OCI-LY7 (cell line): ENCODE measurements around the gene LRP5. TPM values are rescaled to one million over a fixed set of nuclear protein-coding genes. Genes with fewer than 3 reads are reported as not detected.
"Not testable (repeated sequence)": the region's sequence is repeated elsewhere in the genome, so short reads cannot be mapped to it uniquely, and the experiment has no call there.

Experiments used
- BruUV-seq: library from RNA; stranded (reverse); fragments of 400-500 nt; replicated peaks from 2 replicates; lab custom pipeline; 2021; lab: Mats Ljungman, UMichigan
- CTCF ChIA-PET: fragments of 300-600 bp; sonication (Branson Sonifier 250); formaldehyde crosslinking; loops from one replicate; lab custom pipeline; 2022; ENCODE audit warnings: antibody characterized with exemption; ENCODE audit not compliant: unreplicated experiment; lab: Charles Lee
- POLR2A ChIA-PET: fragments of 300-600 bp; sonication (Branson Sonifier 250); formaldehyde crosslinking; loops from one replicate; lab custom pipeline; 2022; ENCODE audit warnings: antibody characterized with exemption; lab: Charles Lee
- DNase-seq: peaks from one replicate; pipeline ENCODE4 v3.0.0-alpha.2; 2015; ENCODE audit warnings: low spot score
- H2AFZ ChIP-seq: fragments of 200-600 bp; sonication (generic), shearing (Covaris generic); 2 replicates; pipeline ENCODE4 v1.6.1; 2014; ENCODE audit warnings: mild to moderate bottlenecking, antibody characterized with exemption, low read length, moderate library complexity
- H3K27ac ChIP-seq: fragments of 200-600 bp; sonication (generic); 2 replicates; pipeline ENCODE4 v1.5.1; 2014; ENCODE audit warnings: mixed run types, low read depth, mild to moderate bottlenecking, moderate library complexity, low read length, inconsistent platforms; ENCODE audit not compliant: poor library complexity, severe bottlenecking
- H3K36me3 ChIP-seq: fragments of 200-600 bp; sonication (generic); 2 replicates; pipeline ENCODE4 v1.6.1; 2014; ENCODE audit warnings: mild to moderate bottlenecking, antibody characterized with exemption, low read length, moderate library complexity, mixed read lengths; ENCODE audit not compliant: insufficient read depth
- H3K4me1 ChIP-seq: fragments of 200-600 bp; sonication (generic); 2 replicates; pipeline ENCODE4 v1.5.1; 2014; ENCODE audit warnings: mild to moderate bottlenecking, low read length; ENCODE audit not compliant: insufficient read depth, poor library complexity, severe bottlenecking
- H3K4me2 ChIP-seq: fragments of 200-600 bp; sonication (generic); 2 replicates; pipeline ENCODE4 v1.6.1; 2014; ENCODE audit warnings: mild to moderate bottlenecking, low read length
- H3K4me3 ChIP-seq: fragments of 200-600 bp; sonication (generic); 2 replicates; pipeline ENCODE4 v1.5.1; 2014; ENCODE audit warnings: mild to moderate bottlenecking, low read depth, low read length; ENCODE audit not compliant: poor library complexity, severe bottlenecking
- H3K79me2 ChIP-seq: fragments of 200-600 bp; sonication (generic); 2 replicates; pipeline ENCODE4 v1.6.1; 2016; ENCODE audit warnings: low read depth, mild to moderate bottlenecking, low read length, moderate library complexity, mixed read lengths; ENCODE audit not compliant: insufficient read depth
- H3K9me2 ChIP-seq: fragments of 200-600 bp; sonication (generic); 2 replicates; pipeline ENCODE4 v1.6.1; 2016; ENCODE audit warnings: mild to moderate bottlenecking, low read length, mixed read lengths; ENCODE audit not compliant: insufficient read depth
- H3K9me3 ChIP-seq: fragments of 200-600 bp; sonication (generic); 2 replicates; pipeline ENCODE4 v1.6.1; 2014; ENCODE audit warnings: mild to moderate bottlenecking, mixed run types, low read length, mixed read lengths
- H4K20me1 ChIP-seq: fragments of 200-600 bp; sonication (generic); 2 replicates; pipeline ENCODE4 v1.6.1; 2014; ENCODE audit warnings: mild to moderate bottlenecking, antibody characterized with exemption, low read length, moderate library complexity, mixed read lengths; ENCODE audit not compliant: insufficient read depth
- EZH2phosphoT487 ChIP-seq: fragments of 200-600 bp; sonication (generic); IDR thresholded peaks from 2 replicates; pipeline ENCODE4 v1.6.1; 2018; ENCODE audit warnings: low read depth, borderline replicate concordance, mild to moderate bottlenecking, mixed run types, antibody characterized with exemption, low read length, moderate library complexity, mixed read lengths
- intact Hi-C: fragments of 100-400 bp; cut with micrococcal nuclease; formaldehyde crosslinking; loops from one replicate; pipeline ENCODE4 v1.10.0; 2022; ENCODE audit not compliant: unreplicated experiment
- total RNA-seq, 2 experiments: library from RNA; depleted of rRNA in 1 of 2; stranded (reverse); fragments of >200 nt in 1 of 2; shearing (Covaris generic) in 1 of 2; gene quantifications; 2 replicates each; pipeline ENCODE4 v1.2.3, GENCODE V29; 2014 to 2022
- TF ChIP-seq, protein P1 (sequence below): fragments of 200-600 bp; sonication (generic); conservative IDR thresholded peaks from 2 replicates; pipeline ENCODE4 v1.5.1; 2014; ENCODE audit warnings: mild to moderate bottlenecking, antibody characterized with exemption, low read length, moderate library complexity, mixed read lengths

LRP5 gene
- total RNA-seq, 2 experiments from 2014 or later = 0.60 TPM; not detected in 1

DNA sequence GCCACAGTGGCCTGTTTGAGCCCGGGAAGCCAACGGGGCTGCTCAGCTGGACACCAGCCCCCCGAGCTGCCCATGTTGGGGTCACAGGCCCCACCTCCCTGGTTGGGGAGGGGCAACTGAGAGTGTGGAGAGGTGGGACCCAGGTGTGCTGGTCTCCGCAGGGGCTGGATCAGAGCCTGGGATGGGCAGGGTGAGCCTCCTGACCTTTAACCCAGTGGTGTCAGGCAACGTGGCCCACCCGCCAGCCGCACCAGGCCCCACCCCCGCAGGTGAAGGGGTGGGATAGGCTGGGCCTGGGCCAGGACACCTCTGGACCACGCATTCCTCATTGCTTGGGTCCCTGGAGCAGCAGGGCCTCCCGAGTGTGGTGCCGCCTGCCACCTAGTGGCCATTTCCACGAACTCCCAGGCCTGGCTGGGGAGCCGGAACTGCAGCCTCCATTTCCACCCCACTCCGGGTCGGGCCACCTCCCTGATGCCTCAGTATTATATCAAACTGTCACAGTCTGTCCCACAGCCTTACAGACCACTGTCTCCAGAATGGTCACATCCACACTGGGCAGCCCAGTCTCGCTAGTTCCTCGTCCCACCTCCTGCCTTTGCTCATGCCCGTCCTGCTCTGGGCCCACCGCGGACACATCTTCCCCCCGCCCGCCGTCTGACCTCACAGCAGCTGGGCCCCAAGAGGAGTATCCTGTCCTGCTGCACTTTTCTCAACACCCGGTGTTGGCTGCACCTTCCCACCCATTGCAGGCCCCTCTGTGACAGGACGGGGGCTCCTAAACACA lies 134.8 kb downstream of the LRP5 start:
- no peak overlapping the region for H3K27ac ChIP-seq
- H3K79me2 ChIP-seq = no peaks in the 10 kb centered on the region
- H3K9me3 ChIP-seq = no peaks in the 10 kb centered on the region
- ChIA-PET CTCF (no interaction called here), POLR2A (no interaction called here)
- H3K4me2 ChIP-seq = no peak overlapping the region
- peak overlapping the region; percentile 70; the same call in 1 of the 2 replicates for H2AFZ ChIP-seq
- H3K4me3 ChIP-seq = no peak overlapping the region
- BruUV-seq = no TSS peak
- TF ChIP-seq, protein P1, sequence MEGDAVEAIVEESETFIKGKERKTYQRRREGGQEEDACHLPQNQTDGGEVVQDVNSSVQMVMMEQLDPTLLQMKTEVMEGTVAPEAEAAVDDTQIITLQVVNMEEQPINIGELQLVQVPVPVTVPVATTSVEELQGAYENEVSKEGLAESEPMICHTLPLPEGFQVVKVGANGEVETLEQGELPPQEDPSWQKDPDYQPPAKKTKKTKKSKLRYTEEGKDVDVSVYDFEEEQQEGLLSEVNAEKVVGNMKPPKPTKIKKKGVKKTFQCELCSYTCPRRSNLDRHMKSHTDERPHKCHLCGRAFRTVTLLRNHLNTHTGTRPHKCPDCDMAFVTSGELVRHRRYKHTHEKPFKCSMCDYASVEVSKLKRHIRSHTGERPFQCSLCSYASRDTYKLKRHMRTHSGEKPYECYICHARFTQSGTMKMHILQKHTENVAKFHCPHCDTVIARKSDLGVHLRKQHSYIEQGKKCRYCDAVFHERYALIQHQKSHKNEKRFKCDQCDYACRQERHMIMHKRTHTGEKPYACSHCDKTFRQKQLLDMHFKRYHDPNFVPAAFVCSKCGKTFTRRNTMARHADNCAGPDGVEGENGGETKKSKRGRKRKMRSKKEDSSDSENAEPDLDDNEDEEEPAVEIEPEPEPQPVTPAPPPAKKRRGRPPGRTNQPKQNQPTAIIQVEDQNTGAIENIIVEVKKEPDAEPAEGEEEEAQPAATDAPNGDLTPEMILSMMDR = peak; percentile 92
- TF ChIP-seq EZH2phosphoT487 = no peak
- no peaks in the 10 kb centered on the region for H3K9me2 ChIP-seq
- no peaks in the 10 kb centered on the region for H4K20me1 ChIP-seq
- intact Hi-C loops = loop anchor here (1.0 to 5.0 kb wide), 4 partner anchors 35 to 190 kb away; no protein-coding TSS in a partner anchor
- H3K4me1 ChIP-seq = peaks cover 5% of the 10 kb centered on the region
- peak; percentile 78 for DNase-seq
- H3K36me3 ChIP-seq = no peaks in the 10 kb centered on the region

DNA sequence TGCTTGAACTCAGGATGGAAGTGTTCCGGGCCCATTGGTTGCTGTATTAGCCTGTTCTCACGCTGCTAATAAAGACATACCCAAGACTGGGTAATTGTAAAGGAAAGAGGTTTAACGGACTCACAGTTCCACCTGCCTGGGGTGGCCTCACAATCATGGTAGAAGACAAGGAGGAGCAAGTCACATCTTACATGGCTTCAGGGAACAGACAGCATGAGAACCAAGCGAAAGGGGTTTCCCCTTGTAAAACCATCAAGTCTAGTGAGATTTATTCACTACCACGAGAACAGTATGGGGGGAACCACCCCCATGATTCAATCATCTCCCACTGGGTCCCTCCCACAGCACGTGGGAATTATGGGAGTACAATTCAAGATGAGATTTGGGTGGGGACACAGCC lies 135.5 kb downstream of the LRP5 start:
- H3K27ac ChIP-seq, H3K79me2 ChIP-seq, H3K4me3 ChIP-seq, H3K36me3 ChIP-seq, H3K9me2 ChIP-seq, H4K20me1 ChIP-seq, H3K9me3 ChIP-seq, H3K4me2 ChIP-seq, CTCF ChIA-PET, H3K4me1 ChIP-seq, DNase-seq, POLR2A ChIA-PET, BruUV-seq: not testable (repeated sequence)
- intact Hi-C loops = loop anchor here (1.0 to 5.0 kb wide), 4 partner anchors 36 to 191 kb away; no protein-coding TSS in a partner anchor
- peak overlapping the region; percentile 70; the same call in 1 of the 2 replicates for H2AFZ ChIP-seq

DNA sequence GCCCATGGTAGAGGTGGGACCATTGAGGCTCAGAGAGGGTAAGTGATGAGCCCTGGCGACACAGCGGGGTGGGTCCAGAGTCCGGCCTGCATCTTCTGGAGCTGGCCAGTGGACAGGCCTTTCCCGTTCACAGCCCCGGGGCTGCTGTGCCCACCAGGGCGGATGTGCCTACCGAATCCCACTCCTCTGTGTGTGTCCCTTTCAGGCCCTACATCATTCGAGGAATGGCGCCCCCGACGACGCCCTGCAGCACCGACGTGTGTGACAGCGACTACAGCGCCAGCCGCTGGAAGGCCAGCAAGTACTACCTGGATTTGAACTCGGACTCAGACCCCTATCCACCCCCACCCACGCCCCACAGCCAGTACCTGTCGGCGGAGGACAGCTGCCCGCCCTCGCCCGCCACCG lies 136.2 kb downstream of the LRP5 start:
- intact Hi-C loops = loop anchor here (5.0 kb wide), 3 partner anchors 36 to 191 kb away; no protein-coding TSS in a partner anchor

More for the DNA sequence above, 136.2 kb downstream of the LRP5 start:
- no peaks in the 10 kb centered on the region for H3K9me3 ChIP-seq
- no peaks in the 10 kb centered on the region for H3K4me1 ChIP-seq
- H3K27ac ChIP-seq = no peak overlapping the region
- H3K4me2 ChIP-seq = no peak overlapping the region
- H3K4me3 ChIP-seq = no peak overlapping the region
- no peaks in the 10 kb centered on the region for H3K9me2 ChIP-seq
- no TSS peak for BruUV-seq
- H3K79me2 ChIP-seq = no peaks in the 10 kb centered on the region
- ChIA-PET POLR2A (no interaction called here), CTCF (interaction anchor here (0.6 kb wide), 2 partner anchors 16 to 291 kb away, joined by 3 read pairs; no protein-coding TSS in a partner anchor)
- DNase-seq = no peak
- TF ChIP-seq, protein P1 = no peak
- no peak for TF ChIP-seq EZH2phosphoT487
- H3K36me3 ChIP-seq = no peaks in the 10 kb centered on the region
- H2AFZ ChIP-seq = no peak overlapping the region
- no peaks in the 10 kb centered on the region for H4K20me1 ChIP-seq
